ENCODE results near the gene ALG13. TPM values are rescaled to one million over a fixed set of nuclear protein-coding genes. Genes with fewer than 3 reads are reported as not detected.

The ALG13 gene
- total and polyA plus RNA-seq, 2 experiments from 2014 or later: 54.2 to 58.7 TPM

DNA sequence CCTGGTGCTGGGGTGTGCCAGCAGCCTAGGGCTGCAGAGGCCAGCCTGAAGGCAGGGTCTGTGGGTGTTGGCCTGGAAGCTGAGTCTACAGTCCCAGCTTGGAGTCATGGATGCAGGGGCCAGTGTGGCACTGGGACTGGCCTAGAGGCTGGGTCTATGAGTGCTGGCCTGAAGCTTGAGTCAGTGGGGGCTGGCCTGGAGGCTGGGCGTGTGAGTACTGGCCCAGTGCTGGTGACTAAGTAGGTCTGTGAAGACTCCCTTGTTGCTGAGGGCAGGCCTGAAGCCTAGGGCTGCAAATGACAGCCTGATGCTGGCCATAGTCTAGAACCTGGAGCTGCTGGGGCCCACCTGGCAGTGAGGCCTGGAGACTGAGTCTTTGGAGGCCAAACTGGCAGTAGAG is 31.3 kb upstream of the ALG13 start:
- no peak for DNase-seq (ENCODE audit: low spot score)
- TF ChIP-seq CREB1 (CRISPR knock-in tag; IDR thresholded peaks at IDR 0.05; ENCODE audit: low read depth) (no peak), NANOG (IDR thresholded peaks at IDR 0.05; ENCODE audit: borderline replicate concordance) (no peak), POLR2AphosphoS5 (IDR thresholded peaks at IDR 0.05; ENCODE audit: low read depth) (no peak), EZH2phosphoT487 (IDR thresholded peaks at IDR 0.05; ENCODE audit: unreplicated experiment) (no peak), ZNF331 (CRISPR knock-in tag; IDR thresholded peaks at IDR 0.05; ENCODE audit: low read depth) (no peak), EZH2 (IDR thresholded peaks at IDR 0.05; ENCODE audit: low read depth, unreplicated experiment) (no peak), ZNF114 (CRISPR knock-in tag; IDR thresholded peaks at IDR 0.05) (no peak), STAT1 (IDR thresholded peaks at IDR 0.05; ENCODE audit: unreplicated experiment) (no peak), JUNB (IDR thresholded peaks at IDR 0.05; ENCODE audit: unreplicated experiment) (no peak)
- TF ChIP-seq, protein P1, sequence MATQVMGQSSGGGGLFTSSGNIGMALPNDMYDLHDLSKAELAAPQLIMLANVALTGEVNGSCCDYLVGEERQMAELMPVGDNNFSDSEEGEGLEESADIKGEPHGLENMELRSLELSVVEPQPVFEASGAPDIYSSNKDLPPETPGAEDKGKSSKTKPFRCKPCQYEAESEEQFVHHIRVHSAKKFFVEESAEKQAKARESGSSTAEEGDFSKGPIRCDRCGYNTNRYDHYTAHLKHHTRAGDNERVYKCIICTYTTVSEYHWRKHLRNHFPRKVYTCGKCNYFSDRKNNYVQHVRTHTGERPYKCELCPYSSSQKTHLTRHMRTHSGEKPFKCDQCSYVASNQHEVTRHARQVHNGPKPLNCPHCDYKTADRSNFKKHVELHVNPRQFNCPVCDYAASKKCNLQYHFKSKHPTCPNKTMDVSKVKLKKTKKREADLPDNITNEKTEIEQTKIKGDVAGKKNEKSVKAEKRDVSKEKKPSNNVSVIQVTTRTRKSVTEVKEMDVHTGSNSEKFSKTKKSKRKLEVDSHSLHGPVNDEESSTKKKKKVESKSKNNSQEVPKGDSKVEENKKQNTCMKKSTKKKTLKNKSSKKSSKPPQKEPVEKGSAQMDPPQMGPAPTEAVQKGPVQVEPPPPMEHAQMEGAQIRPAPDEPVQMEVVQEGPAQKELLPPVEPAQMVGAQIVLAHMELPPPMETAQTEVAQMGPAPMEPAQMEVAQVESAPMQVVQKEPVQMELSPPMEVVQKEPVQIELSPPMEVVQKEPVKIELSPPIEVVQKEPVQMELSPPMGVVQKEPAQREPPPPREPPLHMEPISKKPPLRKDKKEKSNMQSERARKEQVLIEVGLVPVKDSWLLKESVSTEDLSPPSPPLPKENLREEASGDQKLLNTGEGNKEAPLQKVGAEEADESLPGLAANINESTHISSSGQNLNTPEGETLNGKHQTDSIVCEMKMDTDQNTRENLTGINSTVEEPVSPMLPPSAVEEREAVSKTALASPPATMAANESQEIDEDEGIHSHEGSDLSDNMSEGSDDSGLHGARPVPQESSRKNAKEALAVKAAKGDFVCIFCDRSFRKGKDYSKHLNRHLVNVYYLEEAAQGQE (IDR thresholded peaks at IDR 0.05; ENCODE audit: unreplicated experiment): no peak
- TF ChIP-seq, protein P2, sequence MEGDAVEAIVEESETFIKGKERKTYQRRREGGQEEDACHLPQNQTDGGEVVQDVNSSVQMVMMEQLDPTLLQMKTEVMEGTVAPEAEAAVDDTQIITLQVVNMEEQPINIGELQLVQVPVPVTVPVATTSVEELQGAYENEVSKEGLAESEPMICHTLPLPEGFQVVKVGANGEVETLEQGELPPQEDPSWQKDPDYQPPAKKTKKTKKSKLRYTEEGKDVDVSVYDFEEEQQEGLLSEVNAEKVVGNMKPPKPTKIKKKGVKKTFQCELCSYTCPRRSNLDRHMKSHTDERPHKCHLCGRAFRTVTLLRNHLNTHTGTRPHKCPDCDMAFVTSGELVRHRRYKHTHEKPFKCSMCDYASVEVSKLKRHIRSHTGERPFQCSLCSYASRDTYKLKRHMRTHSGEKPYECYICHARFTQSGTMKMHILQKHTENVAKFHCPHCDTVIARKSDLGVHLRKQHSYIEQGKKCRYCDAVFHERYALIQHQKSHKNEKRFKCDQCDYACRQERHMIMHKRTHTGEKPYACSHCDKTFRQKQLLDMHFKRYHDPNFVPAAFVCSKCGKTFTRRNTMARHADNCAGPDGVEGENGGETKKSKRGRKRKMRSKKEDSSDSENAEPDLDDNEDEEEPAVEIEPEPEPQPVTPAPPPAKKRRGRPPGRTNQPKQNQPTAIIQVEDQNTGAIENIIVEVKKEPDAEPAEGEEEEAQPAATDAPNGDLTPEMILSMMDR (conservative IDR thresholded peaks at IDR 0.05; ENCODE audit: low read depth in 2 of 2): no peak
- TF ChIP-seq, protein P3, sequence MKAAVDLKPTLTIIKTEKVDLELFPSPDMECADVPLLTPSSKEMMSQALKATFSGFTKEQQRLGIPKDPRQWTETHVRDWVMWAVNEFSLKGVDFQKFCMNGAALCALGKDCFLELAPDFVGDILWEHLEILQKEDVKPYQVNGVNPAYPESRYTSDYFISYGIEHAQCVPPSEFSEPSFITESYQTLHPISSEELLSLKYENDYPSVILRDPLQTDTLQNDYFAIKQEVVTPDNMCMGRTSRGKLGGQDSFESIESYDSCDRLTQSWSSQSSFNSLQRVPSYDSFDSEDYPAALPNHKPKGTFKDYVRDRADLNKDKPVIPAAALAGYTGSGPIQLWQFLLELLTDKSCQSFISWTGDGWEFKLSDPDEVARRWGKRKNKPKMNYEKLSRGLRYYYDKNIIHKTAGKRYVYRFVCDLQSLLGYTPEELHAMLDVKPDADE (IDR thresholded peaks at IDR 0.05): no peak
- TF ChIP-seq, protein P4, sequence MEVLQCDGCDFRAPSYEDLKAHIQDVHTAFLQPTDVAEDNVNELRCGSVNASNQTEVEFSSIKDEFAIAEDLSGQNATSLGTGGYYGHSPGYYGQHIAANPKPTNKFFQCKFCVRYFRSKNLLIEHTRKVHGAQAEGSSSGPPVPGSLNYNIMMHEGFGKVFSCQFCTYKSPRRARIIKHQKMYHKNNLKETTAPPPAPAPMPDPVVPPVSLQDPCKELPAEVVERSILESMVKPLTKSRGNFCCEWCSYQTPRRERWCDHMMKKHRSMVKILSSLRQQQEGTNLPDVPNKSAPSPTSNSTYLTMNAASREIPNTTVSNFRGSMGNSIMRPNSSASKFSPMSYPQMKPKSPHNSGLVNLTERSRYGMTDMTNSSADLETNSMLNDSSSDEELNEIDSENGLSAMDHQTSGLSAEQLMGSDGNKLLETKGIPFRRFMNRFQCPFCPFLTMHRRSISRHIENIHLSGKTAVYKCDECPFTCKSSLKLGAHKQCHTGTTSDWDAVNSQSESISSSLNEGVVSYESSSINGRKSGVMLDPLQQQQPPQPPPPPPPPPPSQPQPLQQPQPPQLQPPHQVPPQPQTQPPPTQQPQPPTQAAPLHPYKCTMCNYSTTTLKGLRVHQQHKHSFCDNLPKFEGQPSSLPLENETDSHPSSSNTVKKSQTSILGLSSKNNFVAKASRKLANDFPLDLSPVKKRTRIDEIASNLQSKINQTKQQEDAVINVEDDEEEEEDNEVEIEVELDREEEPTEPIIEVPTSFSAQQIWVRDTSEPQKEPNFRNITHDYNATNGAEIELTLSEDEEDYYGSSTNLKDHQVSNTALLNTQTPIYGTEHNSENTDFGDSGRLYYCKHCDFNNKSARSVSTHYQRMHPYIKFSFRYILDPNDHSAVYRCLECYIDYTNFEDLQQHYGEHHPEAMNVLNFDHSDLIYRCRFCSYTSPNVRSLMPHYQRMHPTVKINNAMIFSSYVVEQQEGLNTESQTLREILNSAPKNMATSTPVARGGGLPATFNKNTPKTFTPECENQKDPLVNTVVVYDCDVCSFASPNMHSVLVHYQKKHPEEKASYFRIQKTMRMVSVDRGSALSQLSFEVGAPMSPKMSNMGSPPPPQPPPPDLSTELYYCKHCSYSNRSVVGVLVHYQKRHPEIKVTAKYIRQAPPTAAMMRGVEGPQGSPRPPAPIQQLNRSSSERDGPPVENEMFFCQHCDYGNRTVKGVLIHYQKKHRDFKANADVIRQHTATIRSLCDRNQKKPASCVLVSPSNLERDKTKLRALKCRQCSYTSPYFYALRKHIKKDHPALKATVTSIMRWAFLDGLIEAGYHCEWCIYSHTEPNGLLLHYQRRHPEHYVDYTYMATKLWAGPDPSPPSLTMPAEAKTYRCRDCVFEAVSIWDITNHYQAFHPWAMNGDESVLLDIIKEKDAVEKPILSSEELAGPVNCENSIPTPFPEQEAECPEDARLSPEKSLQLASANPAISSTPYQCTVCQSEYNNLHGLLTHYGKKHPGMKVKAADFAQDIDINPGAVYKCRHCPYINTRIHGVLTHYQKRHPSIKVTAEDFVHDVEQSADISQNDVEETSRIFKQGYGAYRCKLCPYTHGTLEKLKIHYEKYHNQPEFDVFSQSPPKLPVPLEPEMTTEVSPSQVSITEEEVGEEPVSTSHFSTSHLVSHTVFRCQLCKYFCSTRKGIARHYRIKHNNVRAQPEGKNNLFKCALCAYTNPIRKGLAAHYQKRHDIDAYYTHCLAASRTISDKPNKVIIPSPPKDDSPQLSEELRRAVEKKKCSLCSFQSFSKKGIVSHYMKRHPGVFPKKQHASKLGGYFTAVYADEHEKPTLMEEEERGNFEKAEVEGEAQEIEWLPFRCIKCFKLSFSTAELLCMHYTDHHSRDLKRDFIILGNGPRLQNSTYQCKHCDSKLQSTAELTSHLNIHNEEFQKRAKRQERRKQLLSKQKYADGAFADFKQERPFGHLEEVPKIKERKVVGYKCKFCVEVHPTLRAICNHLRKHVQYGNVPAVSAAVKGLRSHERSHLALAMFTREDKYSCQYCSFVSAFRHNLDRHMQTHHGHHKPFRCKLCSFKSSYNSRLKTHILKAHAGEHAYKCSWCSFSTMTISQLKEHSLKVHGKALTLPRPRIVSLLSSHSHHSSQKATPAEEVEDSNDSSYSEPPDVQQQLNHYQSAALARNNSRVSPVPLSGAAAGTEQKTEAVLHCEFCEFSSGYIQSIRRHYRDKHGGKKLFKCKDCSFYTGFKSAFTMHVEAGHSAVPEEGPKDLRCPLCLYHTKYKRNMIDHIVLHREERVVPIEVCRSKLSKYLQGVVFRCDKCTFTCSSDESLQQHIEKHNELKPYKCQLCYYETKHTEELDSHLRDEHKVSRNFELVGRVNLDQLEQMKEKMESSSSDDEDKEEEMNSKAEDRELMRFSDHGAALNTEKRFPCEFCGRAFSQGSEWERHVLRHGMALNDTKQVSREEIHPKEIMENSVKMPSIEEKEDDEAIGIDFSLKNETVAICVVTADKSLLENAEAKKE (CRISPR knock-in tag; IDR thresholded peaks at IDR 0.05): no peak

More for the DNA sequence above, 31.3 kb upstream of the ALG13 start:
- H3K9me3 Mint-ChIP-seq: no peaks in the 10 kb centered on the region
- Histone ChIP-seq H3K27ac (ENCODE audit: low read depth) (no peak overlapping the region), H3K27me3 (ENCODE audit: insufficient read depth) (no peaks in the 10 kb centered on the region), H3K4me2 (no peak overlapping the region), H3K4me1 (ENCODE audit: insufficient read depth) (no peaks in the 10 kb centered on the region), H3F3A (replicated peaks; ENCODE audit: low read depth) (no peaks in the 10 kb centered on the region), H3K4me3 (no peak overlapping the region), H3K36me3 (ENCODE audit: insufficient read depth) (no peaks in the 10 kb centered on the region), H3K9me2 (ENCODE audit: insufficient read depth) (no peaks in the 10 kb centered on the region), H4K20me1 (replicated peaks; ENCODE audit: insufficient read depth) (no peaks in the 10 kb centered on the region), H2AFZ (no peak overlapping the region), H3K79me2 (replicated peaks; ENCODE audit: insufficient read depth) (no peaks in the 10 kb centered on the region)
- ATAC-seq: no peak
- no peak overlapping the region for H3K27ac Mint-ChIP-seq
- H3K36me3 Mint-ChIP-seq (ENCODE audit: low read depth): no peaks in the 10 kb centered on the region
- no peaks in the 10 kb centered on the region for H3K27me3 Mint-ChIP-seq (ENCODE audit: insufficient read depth, low read depth, poor library complexity)
- H3K4me1 Mint-ChIP-seq: peaks cover 4% of the 10 kb centered on the region; the same call in 2 of the 3 replicates
- H3K4me3 Mint-ChIP-seq: no peak overlapping the region

Measured in GM23338 (cell line).